H1 (cell line): ENCODE results near the gene JMJD7. TPM values are rescaled to one million over a fixed set of nuclear protein-coding genes. Genes with fewer than 3 reads are reported as not detected.

Experiments
- CBX8 ChIP-seq: fragments of 300-800, 300-1000 bp; sonication (generic); IDR thresholded peaks from 2 replicates; pipeline ENCODE4 v1.7.1; 2016; ENCODE audit warnings: low read depth, low read length, borderline replicate concordance
- CHD1 ChIP-seq: IDR thresholded peaks from 2 replicates; pipeline ENCODE4 v1.6.1; 2012; ENCODE audit warnings: low read depth, low read length, improper control_type of control experiment
- polyA plus RNA-seq, 7 experiments: library from polyadenylated mRNA; depleted of rRNA in 3 of 7; stranded (reverse) in 5 of 7; unstranded in 2 of 7; fragments of >200 nt in 5 of 7; fragments of 200-250 nt in 2 of 7; gene quantifications; 1 replicate in 5 of 7; 2 replicates in 1 of 7; 4 replicates in 1 of 7; pipeline versions ENCODE4 v1.2.1 to v1.2.3, GENCODE V29; 2011 to 2013; ENCODE audit warnings: missing spikeins in 2 of 7, mixed read lengths in 2 of 7
- total RNA-seq: library from RNA; stranded (reverse); fragmentation: NEBNext Ultra II Directional; extraction: Animal tissue kit (Norgen Biotek cat#: 25700); gene quantifications from 2 replicates; pipeline ENCODE4 v1.2.1, GENCODE V29; 2021

Gene JMJD7
- total and polyA plus RNA-seq, 2 of the 8 experiments (the other 6 are each of a cell fraction or from before 2014, with no cell fraction given): 15.0 to 20.0 TPM

DNA sequence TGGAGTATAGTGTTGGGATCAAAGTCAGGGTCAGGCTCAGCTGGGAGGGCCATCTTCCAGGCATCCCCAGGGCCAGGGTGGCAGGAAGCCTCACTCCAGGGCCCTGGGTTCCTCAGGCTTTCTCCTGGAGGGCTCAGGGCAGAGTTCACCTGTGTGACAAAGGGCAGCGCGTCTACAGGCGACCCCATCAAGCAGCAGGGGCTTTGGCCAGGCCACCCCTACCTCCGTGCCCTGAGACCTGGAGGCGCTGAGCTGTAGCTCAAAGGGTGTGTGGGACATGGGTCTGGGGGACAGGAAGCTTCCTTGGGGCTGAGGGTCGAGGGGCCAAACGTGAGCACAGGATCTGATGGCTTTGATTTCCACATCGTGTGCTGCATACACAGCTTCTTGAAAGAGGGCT, 53.2 kb downstream of the JMJD7 start (continued):
- no peak for TF ChIP-seq CHD1
- no peak for TF ChIP-seq CBX8
- TF ChIP-seq, all 59 proteins: peak for 0
